Vagina (tissue), 2 donors: Measurements from ENCODE around the gene FMNL2.

Experiments used
- POLR2A ChIP-seq, 2 donors: fragments of 450-650 bp; IDR thresholded peaks; one replicate each; pipeline ENCODE4 v1.6.1; 2017; ENCODE audit warnings: antibody characterized with exemption in 2 of 2, mild to moderate bottlenecking in 2 of 2, moderate library complexity in 2 of 2
- POLR2AphosphoS5 ChIP-seq, 2 donors: sonication (generic); formaldehyde crosslinking; IDR thresholded peaks; one replicate each; pipeline ENCODE4 v1.9.0; 2017; ENCODE audit warnings: antibody characterized with exemption in 2 of 2, mild to moderate bottlenecking in 2 of 2, low read depth in 1 of 2; ENCODE audit not compliant: insufficient read depth in 1 of 2
- TF ChIP-seq, protein P1 (sequence below), 3 experiments: fragments of 450-650 bp in 2 of 3; fragments of 200-600 bp in 1 of 3; sonication (generic) in 1 of 3; IDR thresholded peaks; one replicate each; pipeline ENCODE4 v1.5.1; 2017 to 2019; ENCODE audit warnings: antibody characterized with exemption in 3 of 3, mild to moderate bottlenecking in 2 of 3, moderate library complexity in 2 of 3

DNA sequence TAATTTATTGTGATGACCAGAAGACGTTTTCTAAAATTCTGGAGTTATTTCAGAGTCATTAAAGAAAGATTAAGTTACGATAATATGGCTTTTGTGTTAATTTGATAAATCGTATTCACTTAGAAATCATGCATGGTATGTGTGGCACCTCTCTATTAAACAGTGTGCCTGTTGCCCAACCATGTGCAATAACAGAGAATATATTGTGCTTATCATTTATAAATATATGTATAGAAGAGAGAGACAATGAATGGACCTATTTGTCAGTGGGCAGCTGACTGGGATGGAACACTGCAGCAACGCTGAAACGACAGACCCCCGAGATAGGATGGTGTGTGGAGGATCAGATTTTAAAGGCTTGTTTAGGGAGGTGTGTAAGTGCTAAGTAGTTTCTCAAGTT, 172.9 kb downstream of the FMNL2 start:
- TF ChIP-seq, protein P1, sequence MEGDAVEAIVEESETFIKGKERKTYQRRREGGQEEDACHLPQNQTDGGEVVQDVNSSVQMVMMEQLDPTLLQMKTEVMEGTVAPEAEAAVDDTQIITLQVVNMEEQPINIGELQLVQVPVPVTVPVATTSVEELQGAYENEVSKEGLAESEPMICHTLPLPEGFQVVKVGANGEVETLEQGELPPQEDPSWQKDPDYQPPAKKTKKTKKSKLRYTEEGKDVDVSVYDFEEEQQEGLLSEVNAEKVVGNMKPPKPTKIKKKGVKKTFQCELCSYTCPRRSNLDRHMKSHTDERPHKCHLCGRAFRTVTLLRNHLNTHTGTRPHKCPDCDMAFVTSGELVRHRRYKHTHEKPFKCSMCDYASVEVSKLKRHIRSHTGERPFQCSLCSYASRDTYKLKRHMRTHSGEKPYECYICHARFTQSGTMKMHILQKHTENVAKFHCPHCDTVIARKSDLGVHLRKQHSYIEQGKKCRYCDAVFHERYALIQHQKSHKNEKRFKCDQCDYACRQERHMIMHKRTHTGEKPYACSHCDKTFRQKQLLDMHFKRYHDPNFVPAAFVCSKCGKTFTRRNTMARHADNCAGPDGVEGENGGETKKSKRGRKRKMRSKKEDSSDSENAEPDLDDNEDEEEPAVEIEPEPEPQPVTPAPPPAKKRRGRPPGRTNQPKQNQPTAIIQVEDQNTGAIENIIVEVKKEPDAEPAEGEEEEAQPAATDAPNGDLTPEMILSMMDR (IDR thresholded peaks at IDR 0.05) = no peak
- no peak for TF ChIP-seq POLR2AphosphoS5 (IDR thresholded peaks at IDR 0.05; ENCODE audit: insufficient read depth in 1 of 2, low read depth in 1 of 2)
- no peak for TF ChIP-seq POLR2A (IDR thresholded peaks at IDR 0.05)
